Stromal cell of bone marrow (primary cell): Measurements from ENCODE around the gene SERP2.

Experiments
- DNase-seq: peaks from one replicate; pipeline ENCODE4 v3.0.0-alpha.2; 2012; ENCODE audit warnings: low read depth

The SERP2 gene

DNA sequence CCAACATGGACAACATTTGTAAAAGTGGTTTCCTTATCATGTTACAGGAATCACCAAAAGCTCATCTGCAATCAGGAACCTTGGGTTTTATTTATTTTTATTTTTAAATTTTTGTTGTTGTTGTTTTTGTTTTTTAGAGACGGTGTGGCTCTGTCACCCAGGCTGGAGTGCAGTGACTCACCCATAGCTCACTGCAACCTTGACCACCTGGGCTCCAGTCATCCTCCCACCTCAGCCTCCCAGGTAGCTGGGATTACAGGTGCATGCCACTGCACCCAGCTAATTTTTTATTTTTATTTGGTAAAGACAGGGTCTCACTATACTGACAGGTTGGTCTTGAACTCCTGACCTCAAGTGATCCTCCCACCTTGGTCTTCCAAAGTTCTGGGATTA is 13.6 kb upstream of the SERP2 start:
- no peak for DNase-seq

DNA sequence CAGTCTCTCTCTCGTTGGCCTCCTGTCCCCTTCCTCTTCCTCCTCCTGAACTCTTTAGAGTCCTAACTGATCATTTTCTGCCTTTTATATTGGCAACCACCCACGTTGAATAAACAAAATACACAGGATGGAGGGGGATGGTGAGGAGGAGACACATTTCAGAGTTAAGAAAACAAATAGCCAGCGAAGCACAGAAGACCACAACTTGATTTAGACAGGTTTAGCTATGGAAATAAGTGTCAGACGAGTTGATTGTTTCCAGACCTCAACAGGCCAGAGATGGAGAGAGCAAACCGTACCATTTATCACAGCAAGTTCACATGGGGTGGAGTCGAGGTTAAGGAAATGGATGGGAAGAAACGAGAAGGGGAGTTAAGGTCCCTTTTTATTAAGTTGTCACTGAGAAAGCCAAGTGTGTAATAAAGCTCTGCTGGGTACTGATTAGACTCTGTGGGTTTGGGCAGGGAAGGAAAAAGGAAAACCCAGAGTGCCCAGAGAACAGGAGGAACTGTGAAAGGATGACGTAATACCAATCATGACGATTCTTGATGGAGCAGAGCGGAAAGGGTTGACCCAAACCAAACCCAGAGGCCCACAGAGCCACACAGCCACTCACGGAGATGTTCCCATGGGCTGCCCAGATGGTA is 11.1 kb upstream of the SERP2 start:
- no peak for DNase-seq

DNA sequence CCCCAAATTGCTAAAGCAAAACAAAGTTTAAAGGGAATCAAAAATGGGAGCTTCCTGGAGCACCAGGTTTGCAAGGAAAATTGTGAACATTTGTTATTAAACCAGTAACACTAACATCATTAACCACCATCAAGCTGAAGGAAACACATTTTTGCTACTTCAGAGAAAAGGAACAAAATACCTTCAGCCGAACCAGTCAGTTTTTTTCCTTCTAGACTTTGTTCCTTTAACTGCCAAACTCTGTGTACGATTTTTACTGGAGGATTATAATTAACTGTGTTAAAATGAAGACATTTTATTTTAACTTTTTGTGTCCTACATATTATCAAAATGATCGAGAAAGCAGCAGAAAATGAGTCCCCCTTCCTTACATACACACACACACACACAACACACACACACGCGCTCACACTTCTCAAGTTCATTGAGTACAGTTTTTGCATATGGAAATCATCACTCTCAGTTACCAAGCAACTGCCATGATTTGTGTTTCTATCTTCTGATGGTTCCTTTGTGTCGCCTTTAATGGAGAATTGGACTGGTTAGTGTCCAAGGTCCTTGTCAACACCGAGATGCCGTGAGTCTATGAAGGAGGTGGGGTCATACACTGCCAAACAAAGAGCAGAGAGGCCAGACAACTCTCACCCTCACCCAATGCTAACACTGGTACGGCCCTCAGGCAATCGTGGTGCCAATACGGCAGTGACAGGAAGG is 9.8 kb upstream of the SERP2 start:
- DNase-seq, result no peak

DNA sequence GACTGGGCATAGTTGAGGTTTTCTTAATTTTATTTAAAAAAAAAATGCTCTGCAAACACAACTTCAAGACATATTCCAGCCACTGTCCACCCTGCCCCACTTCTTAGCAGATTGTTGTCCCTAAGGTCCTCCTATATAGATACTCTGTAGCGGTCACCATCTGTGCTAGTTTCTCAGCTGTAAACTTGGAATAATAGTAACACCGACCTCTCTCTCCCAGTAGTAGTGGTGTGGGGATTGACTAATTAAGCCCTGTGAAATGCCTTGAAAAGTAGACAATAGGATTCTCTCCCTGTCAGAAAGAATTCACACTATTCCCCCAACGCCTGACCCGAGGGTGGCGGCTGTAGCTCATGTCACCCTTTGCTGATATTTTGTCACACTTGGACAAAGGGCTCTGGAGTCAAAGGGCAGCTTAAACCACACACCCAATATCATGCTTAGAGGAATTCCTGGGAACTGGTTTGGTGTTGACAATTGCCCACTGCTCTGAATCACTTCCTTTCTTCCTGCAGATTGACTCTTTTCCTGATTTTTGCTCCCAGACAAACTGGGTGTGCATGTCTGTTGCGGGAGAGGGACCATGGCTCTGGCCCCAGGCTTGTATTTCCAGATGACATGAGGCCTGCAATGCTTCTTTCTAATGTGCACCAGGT is 9.2 kb upstream of the SERP2 start:
- DNase-seq, result peak; percentile 35

DNA sequence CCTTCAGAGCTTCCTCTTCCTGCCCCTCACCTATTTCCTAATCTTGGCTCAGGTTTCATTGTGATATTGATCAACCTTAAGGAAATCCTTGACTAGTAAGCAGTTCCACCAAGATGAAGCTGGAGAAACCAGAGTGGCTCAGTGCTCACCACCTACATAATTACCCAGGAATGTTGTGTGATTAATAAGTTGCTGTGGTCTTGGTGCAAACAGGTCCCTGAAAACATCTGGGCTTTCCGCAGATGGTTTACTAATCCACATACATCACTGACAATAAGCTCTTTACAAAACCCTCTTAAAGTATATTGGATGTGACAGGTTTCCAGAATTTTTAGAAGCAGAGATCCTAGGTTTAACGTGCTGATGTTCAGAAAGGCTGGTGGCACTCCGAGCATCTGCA is 8.6 kb upstream of the SERP2 start:
- DNase-seq, result no peak

DNA sequence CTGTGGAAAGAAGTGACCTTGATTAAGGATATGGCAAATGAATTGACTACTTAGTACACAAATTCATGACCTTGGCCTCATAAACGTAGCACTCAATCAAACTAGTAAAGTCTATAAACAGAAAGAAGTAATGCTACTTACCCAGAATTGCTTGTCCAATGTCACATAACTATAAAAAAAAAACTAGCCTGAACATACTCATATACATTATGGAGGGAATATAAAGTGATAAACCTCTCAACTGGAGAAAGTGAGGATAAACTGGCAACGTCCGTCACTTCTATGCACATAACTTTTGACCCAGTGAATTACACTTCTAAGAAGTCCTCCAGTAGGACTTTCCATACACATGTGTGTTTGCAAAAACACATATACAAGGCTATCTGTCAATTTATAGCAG is 7.7 kb upstream of the SERP2 start:
- no peak for DNase-seq

DNA sequence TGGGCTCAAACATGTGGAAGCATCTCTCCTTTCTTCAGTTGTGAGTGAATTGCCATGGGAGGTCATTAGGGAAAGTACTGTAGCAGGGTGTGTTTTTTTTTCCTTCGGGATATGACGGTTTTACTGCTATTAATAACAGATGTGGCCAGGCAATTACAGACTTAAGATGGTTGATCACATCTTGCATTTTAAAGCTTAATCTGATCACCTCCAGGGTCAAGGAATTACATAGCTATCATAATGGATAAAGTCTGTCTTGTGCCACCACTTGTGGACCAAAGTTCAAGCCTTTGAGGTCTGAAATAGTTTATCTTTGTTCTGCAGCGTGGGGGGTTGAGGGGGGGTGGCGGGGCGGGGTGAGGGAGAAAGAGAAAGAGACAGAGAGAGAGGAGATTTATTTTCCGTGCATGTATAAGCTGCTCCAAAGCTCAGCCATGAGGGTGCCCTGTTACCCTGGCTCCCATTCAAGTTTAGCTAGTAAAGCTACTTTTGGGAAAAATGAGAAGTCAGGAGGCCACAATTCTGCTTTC is 5.5 kb upstream of the SERP2 start:
- DNase-seq, result peak; percentile 23

DNA sequence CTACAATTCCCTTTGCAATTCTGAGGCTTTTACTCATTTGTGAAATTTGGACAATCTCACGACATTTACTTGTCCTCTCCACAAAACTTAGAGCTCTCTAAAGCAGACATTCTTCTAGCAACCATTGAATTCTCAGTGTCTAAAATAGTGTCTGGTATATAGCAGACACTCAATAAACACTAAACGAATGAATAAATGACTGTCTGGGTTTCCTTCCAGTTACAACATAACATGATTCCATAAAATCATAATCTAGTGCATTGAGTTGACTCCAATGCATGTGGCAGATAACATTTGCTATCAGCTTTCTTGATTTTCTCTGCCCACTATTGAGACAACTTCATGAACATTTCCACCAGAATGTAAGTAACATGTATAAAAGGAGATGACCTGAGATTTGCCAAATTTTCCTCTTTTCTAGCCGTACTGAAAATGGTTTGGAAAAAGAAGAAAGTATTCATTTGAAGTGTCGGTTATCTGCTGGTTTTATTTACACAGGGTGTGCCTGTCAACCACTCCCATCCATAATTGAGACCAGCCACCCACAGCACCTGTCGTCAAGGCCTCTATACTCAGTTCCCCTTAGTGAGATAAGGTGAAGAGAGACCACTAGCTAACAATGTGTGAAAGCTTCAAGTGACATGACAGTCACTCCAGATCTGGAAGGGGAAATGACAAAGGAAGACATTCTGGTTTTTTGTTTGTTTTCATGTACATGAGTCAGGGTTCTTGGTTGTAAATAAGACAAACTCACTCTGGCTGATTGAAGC is 4.8 kb upstream of the SERP2 start:
- no peak for DNase-seq

DNA sequence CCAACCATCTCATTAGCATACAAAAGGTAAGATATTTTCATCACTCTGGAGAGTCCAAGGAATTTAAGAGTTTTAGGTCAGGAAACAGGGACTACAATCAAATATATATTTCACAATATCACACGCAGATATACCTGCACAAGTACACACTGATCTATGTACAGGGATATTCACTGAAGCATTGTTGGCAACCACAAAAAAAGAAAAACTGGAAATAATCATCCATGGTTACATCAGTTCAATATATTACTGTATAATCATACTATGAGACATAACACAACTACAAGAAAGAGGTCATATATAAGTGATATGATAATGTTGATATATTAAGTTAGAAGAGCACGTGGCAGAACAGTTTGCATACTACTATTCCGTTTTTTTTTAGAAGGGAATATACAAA is 2.2 kb upstream of the SERP2 start:
- DNase-seq, result no peak

DNA sequence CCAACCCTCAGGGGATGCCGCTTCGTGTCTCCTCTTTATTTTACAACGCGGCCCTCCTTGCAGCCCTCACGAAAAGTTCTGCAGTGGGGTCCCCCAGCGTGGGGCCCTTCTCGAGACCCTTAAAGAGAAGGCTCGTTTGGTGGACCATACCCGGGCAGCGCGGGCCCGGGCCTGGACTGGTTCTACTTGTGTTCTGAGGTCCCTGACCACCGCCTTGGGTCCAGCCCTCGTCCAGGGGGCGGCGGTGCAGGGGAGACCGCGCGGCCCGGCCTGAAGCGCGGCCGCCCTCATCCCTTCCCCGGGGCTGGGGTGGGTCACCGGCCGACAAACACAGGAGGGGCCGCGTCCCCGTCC is 400 bp upstream of the SERP2 start:
- no peak for DNase-seq

DNA sequence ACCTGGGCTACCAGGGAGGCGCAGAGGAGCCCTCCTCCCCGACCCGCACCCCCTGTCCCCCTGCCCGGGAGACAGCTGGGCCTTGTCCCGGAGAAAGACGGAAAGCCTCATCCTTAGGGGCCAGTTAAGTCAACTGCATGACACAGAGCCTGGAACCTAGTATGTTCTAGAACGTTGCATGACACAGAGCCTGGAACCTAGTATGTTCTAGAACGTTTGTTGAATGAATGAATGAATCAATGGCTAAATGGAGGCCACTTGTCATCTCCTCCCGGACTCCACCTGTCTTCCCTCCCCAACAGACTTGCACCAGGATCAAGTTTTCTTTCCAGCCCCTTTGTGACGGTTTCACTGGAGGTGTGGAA is 706 bp downstream of the SERP2 start:
- DNase-seq, result no peak

DNA sequence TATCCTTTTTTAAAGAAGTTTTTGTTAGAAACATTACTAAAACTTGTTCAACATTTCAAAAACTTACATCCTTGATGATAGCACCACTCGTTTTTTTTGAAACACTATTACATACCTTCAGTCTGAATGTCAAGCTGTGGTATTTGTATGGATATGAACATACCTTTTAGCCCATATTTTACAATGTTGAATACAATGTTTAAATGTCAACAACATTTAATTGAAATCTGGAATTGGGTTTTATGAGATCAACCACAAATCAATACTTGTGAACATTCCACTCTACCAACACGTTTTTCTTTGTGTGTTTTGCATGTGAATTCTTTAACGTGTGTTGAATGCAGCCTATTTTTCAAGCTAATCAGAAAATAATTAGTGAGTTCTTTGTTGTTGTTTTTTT is 4.7 kb downstream of the SERP2 start:
- no peak for DNase-seq

DNA sequence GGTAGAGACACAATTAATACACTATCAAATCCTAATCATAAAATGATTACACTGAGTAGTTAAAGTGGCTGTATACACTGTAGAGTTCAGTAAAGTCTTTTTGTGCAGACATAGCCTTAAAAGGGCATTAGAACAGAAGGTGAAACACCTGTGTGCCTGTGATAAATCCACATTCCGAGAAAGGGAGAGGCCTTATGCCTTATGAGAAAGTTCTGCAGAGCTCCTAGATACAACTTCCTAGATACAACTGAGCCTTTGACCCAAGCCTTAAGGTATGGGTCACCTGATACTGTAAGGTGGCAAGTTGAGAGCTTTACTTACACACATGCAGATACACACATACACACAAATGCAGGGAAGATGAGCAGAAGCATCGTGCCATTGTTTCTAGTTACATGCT is 6.3 kb downstream of the SERP2 start:
- no peak for DNase-seq

DNA sequence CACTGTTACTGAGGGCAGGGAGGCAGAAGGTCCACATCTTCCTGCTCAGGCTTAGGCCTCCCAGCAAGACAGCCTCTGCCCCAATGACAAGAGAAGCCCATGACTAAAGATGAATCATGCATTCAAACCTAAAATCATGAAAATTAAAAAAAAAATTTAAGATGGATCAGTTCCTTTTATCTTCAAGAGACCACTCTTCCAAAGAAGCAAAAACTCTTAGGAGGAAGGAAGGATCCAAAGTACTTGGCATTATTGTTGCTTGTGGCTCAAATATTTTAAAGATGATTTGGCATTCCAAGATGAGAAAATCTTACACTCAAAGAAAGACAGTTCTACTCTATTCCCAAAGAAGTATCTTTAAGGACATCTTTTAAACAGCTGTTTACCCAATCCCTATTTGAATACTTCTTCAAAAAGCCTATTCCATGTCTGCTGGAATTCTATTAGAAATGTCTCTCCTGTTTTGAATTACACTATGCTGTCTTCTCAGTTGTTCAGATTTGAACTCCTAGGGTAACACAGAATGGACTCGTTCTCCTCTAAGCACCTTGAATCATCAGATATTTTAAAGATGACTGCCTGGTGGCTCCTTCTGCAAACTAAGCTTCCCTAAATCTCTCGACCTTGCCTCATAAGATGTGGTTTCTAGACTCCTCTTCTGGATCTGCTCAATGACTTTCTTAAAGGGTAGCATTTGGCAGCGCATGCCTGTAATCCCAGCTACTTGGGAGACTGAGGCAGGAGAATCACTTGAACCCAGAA is 7.0 kb downstream of the SERP2 start:
- DNase-seq, result no peak

DNA sequence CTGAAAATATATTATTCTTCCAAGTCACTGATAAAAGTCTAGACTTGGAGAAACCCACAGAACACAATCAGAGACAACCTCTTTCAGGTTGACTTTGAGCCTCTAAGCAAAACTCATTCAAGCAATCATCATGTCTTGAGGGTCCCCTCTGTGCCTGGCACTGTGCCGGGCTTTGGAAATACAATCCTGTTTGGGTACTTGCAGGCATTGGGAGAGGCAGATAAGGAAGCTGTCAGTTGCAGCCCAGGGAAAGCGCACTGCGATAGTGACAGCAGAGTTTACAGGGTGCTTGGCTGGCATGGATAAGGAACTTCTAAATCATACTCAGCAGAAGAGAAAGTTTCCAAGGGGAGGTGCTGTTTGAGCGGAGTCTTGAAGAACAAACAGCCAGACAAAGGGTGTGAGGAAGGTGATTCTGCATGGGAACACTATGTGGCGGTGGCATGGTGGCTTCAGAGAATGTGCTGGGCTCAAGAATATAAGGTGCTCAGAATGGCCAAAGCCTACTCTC is 9.1 kb downstream of the SERP2 start:
- no peak for DNase-seq

DNA sequence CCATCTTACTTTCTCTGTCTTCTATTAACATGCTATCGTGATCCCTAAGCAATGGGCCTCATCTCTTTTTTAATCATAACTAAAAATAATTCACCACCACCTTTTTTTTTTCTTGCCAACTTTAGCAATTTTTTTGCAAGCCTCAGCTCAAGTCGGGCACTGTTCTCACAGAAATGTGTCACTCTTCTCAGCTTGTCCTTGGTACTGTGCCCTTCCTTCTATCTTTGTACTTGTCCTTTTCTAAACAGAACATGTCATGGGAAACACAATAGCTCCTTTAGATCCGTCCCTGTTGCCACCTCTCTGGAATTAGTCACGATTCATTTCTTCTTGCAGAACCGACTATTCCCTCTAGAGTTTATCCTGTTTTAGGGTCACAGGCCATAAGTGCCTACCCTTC is 10.3 kb downstream of the SERP2 start:
- DNase-seq, result no peak

DNA sequence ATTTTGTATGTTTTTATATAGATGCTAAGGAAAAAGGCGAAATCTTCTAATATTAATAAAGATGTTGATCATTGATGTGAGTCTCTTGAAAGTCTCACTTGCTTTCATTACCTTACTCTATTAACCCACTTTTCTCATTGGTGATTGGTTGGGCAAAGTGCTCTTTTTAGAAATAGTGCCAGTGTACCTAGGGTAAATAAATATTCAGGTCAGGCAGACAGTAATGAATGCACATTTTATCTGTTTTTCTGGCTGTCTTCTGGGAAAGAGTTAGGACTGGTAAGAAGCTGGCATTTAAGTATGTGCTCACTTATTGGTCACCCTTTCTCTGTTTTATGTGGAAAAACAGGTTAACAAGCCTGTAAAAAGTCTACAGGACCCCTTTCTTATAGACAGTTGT is 11.2 kb downstream of the SERP2 start:
- no peak for DNase-seq

DNA sequence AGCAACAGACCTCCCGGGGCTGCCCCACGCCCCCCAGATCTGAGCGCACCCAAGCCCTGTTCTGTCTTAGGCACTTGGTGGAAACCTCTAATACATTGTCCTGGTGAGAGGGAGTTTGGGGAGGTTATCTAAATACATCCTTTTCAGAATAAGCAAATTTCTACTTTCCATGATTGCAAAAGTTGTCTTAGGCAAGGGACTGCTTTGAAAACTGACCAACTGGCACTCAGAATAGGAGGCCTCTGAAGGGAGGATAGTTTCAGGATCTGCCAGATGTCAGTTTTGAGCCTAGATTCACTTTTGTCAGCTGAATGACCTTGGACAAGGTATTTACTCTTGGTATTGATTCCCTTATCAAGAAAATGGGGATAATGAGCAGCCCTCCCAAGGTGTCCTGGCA is 11.8 kb downstream of the SERP2 start:
- DNase-seq, result no peak

DNA sequence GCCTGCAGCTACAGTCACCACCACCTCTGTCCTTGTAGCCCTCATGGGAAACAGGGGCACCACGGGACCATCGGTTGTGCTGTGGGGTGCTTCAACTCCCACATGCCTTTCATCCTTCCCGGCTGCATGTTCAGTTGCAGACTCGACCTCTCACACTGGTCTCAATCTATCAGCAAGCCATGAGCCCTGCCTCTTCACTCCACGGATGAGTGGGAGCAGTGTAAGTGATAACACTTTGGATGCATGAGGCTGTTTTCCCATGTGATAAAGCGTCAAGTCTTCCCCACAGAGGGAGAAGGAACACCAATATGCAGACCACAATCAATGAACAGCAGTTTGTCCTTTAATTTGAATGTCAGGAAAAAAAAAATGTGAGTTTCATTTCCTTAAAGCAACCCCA is 12.2 kb downstream of the SERP2 start:
- no peak for DNase-seq

DNA sequence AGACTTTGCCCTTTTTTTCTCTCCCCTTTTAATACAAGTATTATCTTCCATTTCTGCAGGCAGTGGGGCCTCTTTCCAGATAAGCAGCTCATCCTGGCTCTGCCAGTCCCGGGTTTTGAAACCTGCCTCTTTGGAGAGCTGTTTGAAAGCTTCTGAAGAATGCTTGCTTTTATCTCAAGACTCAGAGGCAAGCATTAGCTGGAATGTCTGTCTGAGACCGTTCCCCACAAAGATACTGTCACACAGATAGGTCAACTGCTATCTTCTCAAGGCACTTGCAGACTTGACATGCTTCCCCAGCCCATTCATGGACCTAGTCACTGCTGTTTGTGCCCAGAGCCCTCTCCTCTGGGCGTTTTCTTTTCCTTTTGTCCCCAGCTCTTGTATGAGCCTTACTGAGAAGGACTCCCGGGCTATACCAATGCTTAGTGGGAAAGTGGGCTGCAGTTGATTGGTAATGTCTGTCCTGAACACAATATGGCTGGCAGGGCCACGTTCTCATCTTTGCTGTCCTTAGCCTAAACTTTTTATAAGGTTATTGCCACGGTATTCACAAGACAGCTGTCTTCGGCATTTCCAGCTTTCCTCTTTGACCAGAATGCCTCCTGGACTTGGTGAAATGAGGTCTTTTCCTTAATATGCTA is 13.4 kb downstream of the SERP2 start:
- no peak for DNase-seq

DNA sequence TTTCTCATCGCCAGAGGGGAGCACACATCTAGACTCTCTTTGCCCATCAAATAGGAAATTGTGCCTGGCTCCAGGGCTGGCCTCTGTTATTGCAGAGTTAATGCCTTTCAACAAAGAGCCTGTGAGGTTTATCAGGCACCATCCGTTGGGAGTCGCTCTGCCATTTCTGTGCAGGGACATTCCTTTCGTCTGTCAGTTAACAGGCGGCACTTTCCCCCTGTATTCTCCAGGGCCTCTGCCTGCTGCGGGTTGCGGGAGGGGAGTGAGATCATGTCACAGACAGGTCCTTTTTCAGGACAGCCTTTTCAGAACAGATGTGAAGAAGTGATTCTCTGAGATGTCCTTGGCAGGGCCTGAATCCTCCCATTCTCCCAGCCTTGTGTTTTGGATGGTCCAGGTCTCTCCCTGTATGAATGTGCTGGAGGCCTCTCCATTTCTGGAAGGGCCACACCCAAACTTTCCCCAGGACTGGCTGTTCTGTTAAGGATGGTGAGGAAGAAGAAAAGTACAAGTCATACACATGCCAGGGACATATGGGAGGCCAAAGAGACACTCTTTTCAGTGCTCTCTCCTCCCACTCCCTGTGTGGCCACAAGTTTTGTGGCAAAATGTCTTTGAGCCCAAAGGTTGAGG is 14.9 kb downstream of the SERP2 start:
- DNase-seq, result no peak
